H1 (cell line): ENCODE results near the gene NFATC1.

ENCODE experiments used
- KDM1A ChIP-seq: fragments of 200-600, 300-600 bp; sonication (generic); IDR thresholded peaks from 2 replicates; pipeline ENCODE4 v1.7.1; 2016; ENCODE audit warnings: mild to moderate bottlenecking, low read length, borderline replicate concordance
- MAX ChIP-seq: IDR thresholded peaks from 2 replicates; pipeline ENCODE4 v1.6.1; 2012; ENCODE audit warnings: inconsistent platforms
- POLR2A ChIP-seq, 2 experiments: IDR thresholded peaks; 1 replicate in 1 of 2; 2 replicates in 1 of 2; pipeline ENCODE4 v1.6.1; 2011; ENCODE audit warnings: low read depth in 2 of 2, low read length in 2 of 2, mild to moderate bottlenecking in 2 of 2; ENCODE audit errors: control extremely low read depth in 1 of 2
- TF ChIP-seq, protein P1 (sequence below), 3 experiments: IDR thresholded peaks; 1 replicate in 2 of 3; 2 replicates in 1 of 3; pipeline versions ENCODE4 v1.5.1 to v1.6.1; 2011; ENCODE audit warnings: low read length in 3 of 3, mild to moderate bottlenecking in 3 of 3, inconsistent platforms in 2 of 3, low read depth in 1 of 3, moderate library complexity in 1 of 3; ENCODE audit not compliant: insufficient read depth in 1 of 3; ENCODE audit errors: control extremely low read depth in 1 of 3

DNA sequence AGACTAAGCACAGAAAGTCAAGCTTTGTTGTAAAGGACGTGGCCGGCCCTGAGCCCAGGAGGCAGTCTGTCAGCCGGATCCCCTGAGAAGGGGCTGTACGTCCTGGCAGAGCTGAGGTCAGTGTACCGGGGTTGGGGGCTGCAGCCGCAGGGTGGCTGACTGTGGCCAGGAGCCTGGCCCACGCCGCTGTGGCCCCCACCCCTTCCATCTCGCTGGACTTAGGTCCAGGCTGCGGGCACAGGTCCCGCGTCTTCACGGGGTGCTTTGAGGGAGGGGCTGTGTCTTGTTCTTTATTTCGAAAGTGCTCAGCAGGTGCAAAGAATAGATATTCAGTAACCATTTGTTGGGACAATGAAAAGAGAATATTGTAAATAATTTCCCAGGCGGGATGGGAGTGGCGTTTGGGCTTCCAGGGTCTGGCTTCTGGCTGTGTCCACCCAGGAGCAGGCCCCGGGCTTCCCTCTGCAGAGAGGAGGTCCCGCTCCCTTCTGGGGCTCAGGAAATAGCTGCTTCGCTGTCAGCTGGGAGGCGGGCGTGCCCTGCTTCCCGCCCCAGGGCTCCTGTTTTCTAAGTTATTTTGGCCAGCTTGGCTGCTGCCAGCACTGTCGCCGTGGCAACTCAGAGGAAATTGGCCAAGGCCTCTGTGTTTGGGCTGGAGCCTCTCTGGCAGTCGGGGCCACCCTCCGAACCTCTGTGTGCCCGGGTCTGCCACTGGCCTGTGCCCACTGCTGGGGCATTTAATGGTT, 7.4 kb downstream of the NFATC1 start:
- TF ChIP-seq KDM1A (no peak), POLR2A (IDR thresholded peaks at IDR 0.05; ENCODE audit: control extremely low read depth in 1 of 2, low read depth in 2 of 2, low read length in 2 of 2) (no peak), MAX (no peak)
- TF ChIP-seq, protein P1, sequence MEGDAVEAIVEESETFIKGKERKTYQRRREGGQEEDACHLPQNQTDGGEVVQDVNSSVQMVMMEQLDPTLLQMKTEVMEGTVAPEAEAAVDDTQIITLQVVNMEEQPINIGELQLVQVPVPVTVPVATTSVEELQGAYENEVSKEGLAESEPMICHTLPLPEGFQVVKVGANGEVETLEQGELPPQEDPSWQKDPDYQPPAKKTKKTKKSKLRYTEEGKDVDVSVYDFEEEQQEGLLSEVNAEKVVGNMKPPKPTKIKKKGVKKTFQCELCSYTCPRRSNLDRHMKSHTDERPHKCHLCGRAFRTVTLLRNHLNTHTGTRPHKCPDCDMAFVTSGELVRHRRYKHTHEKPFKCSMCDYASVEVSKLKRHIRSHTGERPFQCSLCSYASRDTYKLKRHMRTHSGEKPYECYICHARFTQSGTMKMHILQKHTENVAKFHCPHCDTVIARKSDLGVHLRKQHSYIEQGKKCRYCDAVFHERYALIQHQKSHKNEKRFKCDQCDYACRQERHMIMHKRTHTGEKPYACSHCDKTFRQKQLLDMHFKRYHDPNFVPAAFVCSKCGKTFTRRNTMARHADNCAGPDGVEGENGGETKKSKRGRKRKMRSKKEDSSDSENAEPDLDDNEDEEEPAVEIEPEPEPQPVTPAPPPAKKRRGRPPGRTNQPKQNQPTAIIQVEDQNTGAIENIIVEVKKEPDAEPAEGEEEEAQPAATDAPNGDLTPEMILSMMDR (IDR thresholded peaks at IDR 0.05; ENCODE audit: control extremely low read depth in 1 of 3, insufficient read depth in 1 of 3, low read depth in 1 of 3, low read length in 3 of 3): no peak
